Tibial nerve (tissue), 4 donors: ENCODE measurements around the gene RFPL1.

Source experiments
- CTCF ChIP-seq, 5 experiments: fragments of 200-600 bp in 3 of 5; fragments of 450-650 bp in 2 of 5; sonication (generic) in 3 of 5; IDR thresholded peaks; one replicate each; pipeline ENCODE4 v1.5.1; 2016 to 2019; ENCODE audit warnings: antibody characterized with exemption in 5 of 5, mild to moderate bottlenecking in 3 of 5, moderate library complexity in 2 of 5
- EP300 ChIP-seq, 2 donors: sonication (generic); formaldehyde crosslinking; IDR thresholded peaks; one replicate each; pipeline ENCODE4 v1.6.1; 2017; ENCODE audit warnings: antibody characterized with exemption in 2 of 2, mild to moderate bottlenecking in 1 of 2
- POLR2A ChIP-seq, 2 donors: fragments of 450-650 bp; IDR thresholded peaks; one replicate each; pipeline ENCODE4 v1.6.1; 2017; ENCODE audit warnings: antibody characterized with exemption in 2 of 2, mild to moderate bottlenecking in 2 of 2, moderate library complexity in 2 of 2

GRCh38 chr22:29391546-29391945 is 46.8 kb upstream of the RFPL1 start:
- TF ChIP-seq EP300 (IDR thresholded peaks at IDR 0.05): no peak
- TF ChIP-seq CTCF (IDR thresholded peaks at IDR 0.05): no peak
- no peak for TF ChIP-seq POLR2A (IDR thresholded peaks at IDR 0.05)
